ENCODE results near the gene SARDH. TPM values are rescaled to one million over a fixed set of nuclear protein-coding genes. Genes with fewer than 3 reads are reported as not detected.

Gene SARDH
- total RNA-seq, 1 donor from 2014 or later, result 12.9 TPM

DNA sequence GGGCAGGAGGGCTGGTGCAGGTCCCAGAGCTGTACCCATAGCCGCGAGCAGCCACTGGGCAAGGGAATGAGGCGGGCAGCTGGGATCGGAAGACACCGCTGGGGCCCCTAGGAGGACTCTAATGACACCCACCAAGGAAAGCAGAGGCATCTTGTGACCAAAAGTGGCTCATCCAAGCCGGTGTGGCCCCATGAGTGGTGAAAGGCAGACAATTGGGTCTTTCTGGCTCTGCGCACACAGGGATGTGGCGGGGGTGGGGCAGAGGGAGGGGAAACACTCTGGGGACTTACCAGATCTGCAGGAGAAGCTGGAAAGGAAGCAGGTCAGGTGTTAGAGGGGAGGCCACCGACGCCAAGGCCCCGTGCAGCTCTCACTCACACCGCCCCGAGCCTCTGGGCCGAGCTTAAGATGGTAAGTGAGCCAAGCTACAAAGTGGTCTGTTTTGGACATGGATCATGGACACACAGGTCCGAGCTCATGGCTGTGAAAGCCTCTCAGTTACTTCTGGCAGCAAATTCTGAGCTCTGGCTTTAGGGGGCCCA, 42.3 kb upstream of the SARDH start:
- Mint-ChIP-seq H3K9me3 (no peaks in the 10 kb centered on the region), H3K27me3 (ENCODE audit: low read depth) (no peaks in the 10 kb centered on the region), H3K4me1 (peaks cover 16% of the 10 kb centered on the region), H3K27ac (no peak overlapping the region), H3K4me3 (no peak overlapping the region), H3K36me3 (peaks cover 8% of the 10 kb centered on the region)
- no peak for DNase-seq (ENCODE audit: low spot score in 2 of 2, unreplicated experiment in 2 of 2)
- TF ChIP-seq CTCF (IDR thresholded peaks at IDR 0.05; ENCODE audit: unreplicated experiment), result no peak

DNA sequence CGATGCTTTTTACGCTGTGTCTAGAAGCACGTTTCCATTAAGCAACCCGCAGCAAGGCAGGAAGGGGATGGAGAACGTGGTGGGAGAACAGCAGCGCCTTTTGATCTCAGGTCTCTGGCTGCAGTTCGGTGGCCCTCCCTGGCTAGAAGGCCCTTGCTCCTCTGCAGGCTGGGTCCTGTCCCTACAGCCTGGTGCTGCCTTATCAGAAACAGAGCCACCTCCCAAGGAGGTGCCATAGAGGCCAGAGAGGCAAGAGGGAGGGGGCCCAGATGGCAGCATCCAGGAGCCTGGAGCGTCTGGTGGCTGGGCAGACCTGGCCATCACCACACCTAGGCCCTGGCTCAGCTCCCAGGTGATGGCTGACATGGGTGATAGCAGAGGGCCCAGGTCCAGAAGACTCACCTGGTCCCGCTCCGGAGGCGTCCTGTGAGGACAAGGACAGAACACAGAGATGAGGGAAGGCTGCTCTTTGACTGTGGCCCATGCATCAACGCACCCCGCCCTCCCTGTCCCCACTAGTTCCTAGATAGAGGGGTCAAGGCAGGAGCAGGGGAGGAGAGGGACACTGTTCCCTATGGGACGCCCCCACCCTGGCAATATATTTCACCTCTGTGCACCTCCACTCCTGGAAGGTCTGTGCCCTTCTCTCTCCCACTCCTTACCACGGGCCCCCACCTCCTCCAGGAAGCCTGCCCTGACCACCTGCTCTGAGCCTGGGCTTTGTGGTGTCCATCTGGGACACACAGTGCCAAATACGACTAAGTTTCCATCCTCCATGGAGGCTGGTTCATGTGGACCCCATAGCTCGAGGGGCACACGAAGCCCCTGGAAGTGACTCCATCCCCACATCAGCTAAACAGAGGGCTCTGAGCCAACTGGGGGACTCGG, 41.6 kb upstream of the SARDH start:
- Mint-ChIP-seq H3K27me3 (ENCODE audit: low read depth) (no peaks in the 10 kb centered on the region), H3K9me3 (no peaks in the 10 kb centered on the region), H3K27ac (no peak overlapping the region), H3K36me3 (peaks cover 12% of the 10 kb centered on the region), H3K4me3 (no peak overlapping the region), H3K4me1 (peaks cover 16% of the 10 kb centered on the region)
- no peak for DNase-seq (ENCODE audit: low spot score in 2 of 2, unreplicated experiment in 2 of 2)
- no peak for TF ChIP-seq CTCF (IDR thresholded peaks at IDR 0.05; ENCODE audit: unreplicated experiment)

- Mint-ChIP-seq H3K4me1 (peaks cover 16% of the 10 kb centered on the region), H3K27ac (no peak overlapping the region), H3K27me3 (ENCODE audit: low read depth) (no peaks in the 10 kb centered on the region), H3K36me3 (peaks cover 11% of the 10 kb centered on the region), H3K9me3 (no peaks in the 10 kb centered on the region), H3K4me3 (no peak overlapping the region)
- TF ChIP-seq CTCF (IDR thresholded peaks at IDR 0.05; ENCODE audit: unreplicated experiment), result no peak
- no peak for DNase-seq (ENCODE audit: low spot score in 2 of 2, unreplicated experiment in 2 of 2)
Observed at GRCh38 chr9:133779081-133779480, 40.9 kb upstream of the SARDH start.

GRCh38 chr9:133778336-133779013, 40.3 kb upstream of the SARDH start:
- H3K27ac Mint-ChIP-seq, result no peak overlapping the region

DNA sequence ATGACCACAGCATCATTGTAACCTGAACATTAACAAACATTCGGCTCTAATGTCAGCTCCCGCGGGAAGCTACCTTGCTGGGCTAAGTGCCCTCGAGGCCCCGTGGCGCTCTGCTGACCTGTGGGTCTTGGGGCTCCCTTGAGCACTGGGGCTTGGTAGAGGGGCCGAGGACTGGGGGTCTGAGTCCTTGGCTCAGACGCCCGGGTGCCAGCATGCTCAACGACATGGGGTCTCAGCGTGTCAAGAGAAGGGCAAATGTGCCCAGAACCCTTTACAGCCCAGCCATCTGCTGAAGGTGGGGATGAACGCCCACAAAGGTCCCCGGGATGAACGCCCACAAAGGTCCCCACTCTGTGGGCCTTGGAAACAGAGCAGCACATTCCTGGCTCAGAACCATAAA, 39.7 kb upstream of the SARDH start:
- TF ChIP-seq CTCF (IDR thresholded peaks at IDR 0.05; ENCODE audit: unreplicated experiment), result no peak
- H3K4me3 Mint-ChIP-seq, result no peak overlapping the region
- DNase-seq (ENCODE audit: low spot score in 2 of 2, unreplicated experiment in 2 of 2), result peak in 1 of 2 experiments; percentile 10
- H3K4me1 Mint-ChIP-seq, result peaks cover 13% of the 10 kb centered on the region
- H3K27ac Mint-ChIP-seq, result no peak overlapping the region
- no peaks in the 10 kb centered on the region for H3K27me3 Mint-ChIP-seq (ENCODE audit: low read depth)
- no peaks in the 10 kb centered on the region for H3K9me3 Mint-ChIP-seq
- H3K36me3 Mint-ChIP-seq, result peaks cover 11% of the 10 kb centered on the region

More at GRCh38 chr9:133778336-133779013, 40.3 kb upstream of the SARDH start:
- peak in 1 of 2 experiments; percentile 14 for DNase-seq (ENCODE audit: low spot score in 2 of 2, unreplicated experiment in 2 of 2)
- H3K9me3 Mint-ChIP-seq, result no peaks in the 10 kb centered on the region
- no peaks in the 10 kb centered on the region for H3K27me3 Mint-ChIP-seq (ENCODE audit: low read depth)
- peaks cover 11% of the 10 kb centered on the region for H3K36me3 Mint-ChIP-seq
- H3K4me1 Mint-ChIP-seq, result peaks cover 16% of the 10 kb centered on the region
- H3K4me3 Mint-ChIP-seq, result no peak overlapping the region
- TF ChIP-seq CTCF (IDR thresholded peaks at IDR 0.05; ENCODE audit: unreplicated experiment), result no peak

All from mesothelial cell of epicardium (in vitro differentiated cells).